Trophoblast cell (in vitro differentiated cells and primary cell): Measurements from ENCODE around the gene SDE2.

Experiments
- DNase-seq, 2 donors: peaks; one replicate each; pipeline ENCODE4 v3.0.0-alpha.2; 2016
- H2AFZ ChIP-seq: 2 replicates; pipeline ENCODE4 v1.6.1; 2013; ENCODE audit warnings: low read length, moderate library complexity, mild to moderate bottlenecking; ENCODE audit not compliant: insufficient read depth, poor library complexity
- H2AK5ac ChIP-seq: 2 replicates; pipeline ENCODE4 v1.6.1; 2013; ENCODE audit warnings: mild to moderate bottlenecking, low read length
- H2BK120ac ChIP-seq: 2 replicates; pipeline ENCODE4 v1.6.1; 2013; ENCODE audit warnings: low read length, mild to moderate bottlenecking, moderate library complexity; ENCODE audit not compliant: insufficient read depth, poor library complexity
- H2BK12ac ChIP-seq: 2 replicates; pipeline ENCODE4 v1.6.1; 2013; ENCODE audit warnings: mild to moderate bottlenecking, low read length, moderate library complexity
- H2BK5ac ChIP-seq: 2 replicates; pipeline ENCODE4 v1.6.1; 2013; ENCODE audit warnings: low read length, low read depth, moderate library complexity, mild to moderate bottlenecking; ENCODE audit not compliant: poor library complexity
- H3K14ac ChIP-seq: 2 replicates; pipeline ENCODE4 v1.6.1; 2013; ENCODE audit warnings: mild to moderate bottlenecking, low read length
- H3K18ac ChIP-seq: 2 replicates; pipeline ENCODE4 v1.6.1; 2013; ENCODE audit warnings: mild to moderate bottlenecking, low read length
- H3K23ac ChIP-seq: 2 replicates; pipeline ENCODE4 v1.6.1; 2013; ENCODE audit warnings: low read length
- H3K27ac ChIP-seq: 2 replicates; pipeline ENCODE4 v1.5.1; 2013; ENCODE audit warnings: low read depth, mild to moderate bottlenecking, inconsistent platforms, low read length, moderate library complexity
- H3K27me3 ChIP-seq: 2 replicates; pipeline ENCODE4 v1.6.1; 2013; ENCODE audit warnings: inconsistent platforms, mild to moderate bottlenecking, low read length, moderate library complexity; ENCODE audit not compliant: insufficient read depth
- H3K36me3 ChIP-seq, 2 experiments: 1 replicate in 1 of 2; 2 replicates in 1 of 2; pipeline ENCODE4 v1.6.1; 2013; ENCODE audit warnings: low read length in 2 of 2, mild to moderate bottlenecking in 2 of 2, moderate library complexity in 1 of 2; ENCODE audit not compliant: insufficient read depth in 2 of 2, control insufficient read depth in 1 of 2
- H3K4ac ChIP-seq: 2 replicates; pipeline ENCODE4 v1.6.1; 2013; ENCODE audit warnings: low read depth, mild to moderate bottlenecking, low read length, moderate library complexity
- H3K4me1 ChIP-seq, 2 experiments: 1 replicate in 1 of 2; 2 replicates in 1 of 2; pipeline ENCODE4 v1.6.1; 2013; ENCODE audit warnings: low read length in 2 of 2, mild to moderate bottlenecking in 2 of 2, moderate library complexity in 1 of 2; ENCODE audit not compliant: insufficient read depth in 2 of 2, control insufficient read depth in 1 of 2
- H3K4me2 ChIP-seq: 2 replicates; pipeline ENCODE4 v1.6.1; 2013; ENCODE audit warnings: inconsistent platforms, mild to moderate bottlenecking, low read length, moderate library complexity
- H3K4me3 ChIP-seq: 2 replicates; pipeline ENCODE4 v1.5.1; 2013; ENCODE audit warnings: mild to moderate bottlenecking, low read depth, low read length, inconsistent platforms
- H3K79me1 ChIP-seq: one replicate; pipeline ENCODE4 v1.6.1; 2013; ENCODE audit warnings: low read length
- H3K79me2 ChIP-seq: 2 replicates; pipeline ENCODE4 v1.6.1; 2013; ENCODE audit warnings: low read length, mild to moderate bottlenecking; ENCODE audit not compliant: control insufficient read depth, insufficient read depth, poor library complexity
- H3K9ac ChIP-seq: 2 replicates; pipeline ENCODE4 v1.6.1; 2013; ENCODE audit warnings: mild to moderate bottlenecking, low read length
- H3K9me3 ChIP-seq: 2 replicates; pipeline ENCODE4 v1.6.1; 2013; ENCODE audit warnings: low read depth, mild to moderate bottlenecking, control low read depth, inconsistent platforms, low read length; ENCODE audit not compliant: insufficient read depth
- H4K12ac ChIP-seq: 2 replicates; pipeline ENCODE4 v1.6.1; 2013; ENCODE audit warnings: low read depth, mild to moderate bottlenecking, low read length, moderate library complexity
- H4K8ac ChIP-seq: 2 replicates; pipeline ENCODE4 v1.6.1; 2013; ENCODE audit warnings: low read depth, mild to moderate bottlenecking, low read length, moderate library complexity
- H4K91ac ChIP-seq: one replicate; pipeline ENCODE4 v1.6.1; 2013; ENCODE audit warnings: low read depth, mild to moderate bottlenecking, low read length, moderate library complexity
- WGBS: extraction: QIAGEN DNeasy Blood & Tissue Kit; methylation state at CpG from one replicate; pipeline ENCODE4 v1.1.7; 2013; ENCODE audit warnings: missing lambda C conversion rate; ENCODE audit not compliant: insufficient read length, insufficient coverage; ENCODE audit errors: extremely low coverage; 5-methylcytosine and 5-hydroxymethylcytosine counted together

Gene SDE2

DNA sequence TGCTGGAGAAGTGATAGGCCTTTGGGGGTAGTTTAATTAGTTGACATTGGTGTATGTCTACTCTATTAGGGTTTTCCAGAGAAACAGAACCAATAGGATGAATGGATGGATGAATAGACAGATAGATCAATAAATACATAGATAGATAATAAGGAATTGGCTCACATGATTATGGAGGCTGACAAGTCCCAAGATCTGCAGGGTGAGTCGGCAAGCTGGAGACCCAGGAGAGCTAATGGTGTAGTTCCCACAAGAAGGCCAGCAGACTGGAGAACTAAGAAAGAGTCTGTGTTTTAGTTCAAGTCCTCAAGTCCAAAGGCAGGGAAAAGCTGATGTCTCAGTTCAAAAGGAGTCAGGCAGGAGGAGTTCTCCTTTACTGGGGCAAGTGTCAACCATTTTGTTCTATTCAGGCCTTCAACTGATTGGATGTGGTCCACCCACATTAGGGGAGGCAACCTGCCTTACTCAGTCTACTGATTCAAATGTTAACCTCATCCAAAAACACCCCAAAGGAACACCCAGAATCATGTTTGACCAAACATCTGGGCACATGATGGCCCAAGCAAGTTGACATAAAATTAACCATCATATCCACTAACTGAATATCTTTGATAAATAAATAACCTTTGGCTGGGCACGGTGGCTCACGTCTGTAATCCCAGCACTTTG is 4.5 kb upstream of the SDE2 start:
- Histone ChIP-seq H3K14ac (no peak overlapping the region), H2AK5ac (no peak overlapping the region), H3K4me1 (peaks cover 9 to 12% of the 10 kb centered on the region in 2 experiments), H4K8ac (no peak overlapping the region), H3K23ac (no peak overlapping the region), H4K91ac (no peak overlapping the region), H3K79me1 (peaks cover 8% of the 10 kb centered on the region), H2BK120ac (no peak overlapping the region), H3K4me2 (no peak overlapping the region), H3K18ac (no peak overlapping the region), H3K27me3 (no peaks in the 10 kb centered on the region), H2BK5ac (no peak overlapping the region), H3K4ac (no peak overlapping the region), H4K12ac (no peak overlapping the region), H3K79me2 (peaks cover 7% of the 10 kb centered on the region), H3K9ac (no peak overlapping the region), H2AFZ (no peak overlapping the region), H2BK12ac (no peak overlapping the region), H3K27ac (no peak overlapping the region), H3K36me3 (no peaks in the 10 kb centered on the region), H3K4me3 (no peak overlapping the region), H3K9me3 (no peaks in the 10 kb centered on the region)
- DNase-seq = no peak
- no CpG with 5 or more reads among the region's 3 CpGs for WGBS

- no peaks in the 10 kb centered on the region for H3K36me3 ChIP-seq
- H4K8ac ChIP-seq = no peak overlapping the region
- H2BK120ac ChIP-seq = no peak overlapping the region
- H2AFZ ChIP-seq = no peak overlapping the region
- peak in 1 of 2 donors; percentile 40 for DNase-seq
- H3K27me3 ChIP-seq = no peaks in the 10 kb centered on the region
- H3K14ac ChIP-seq = no peak overlapping the region
- H2AK5ac ChIP-seq = no peak overlapping the region
- no peak overlapping the region for H2BK12ac ChIP-seq
- no peak overlapping the region for H3K23ac ChIP-seq
- no peak overlapping the region for H3K4ac ChIP-seq
- no peak overlapping the region for H3K4me3 ChIP-seq
- peaks cover 9 to 13% of the 10 kb centered on the region in 2 experiments for H3K4me1 ChIP-seq
- no peak overlapping the region for H3K9ac ChIP-seq
- no peak overlapping the region for H3K27ac ChIP-seq
- H2BK5ac ChIP-seq = no peak overlapping the region
- H3K79me2 ChIP-seq = peaks cover 10% of the 10 kb centered on the region
- no peaks in the 10 kb centered on the region for H3K9me3 ChIP-seq
- no peak overlapping the region for H3K18ac ChIP-seq
- WGBS = no CpG with 5 or more reads among the region's 4 CpGs
- H4K12ac ChIP-seq = no peak overlapping the region
- H3K79me1 ChIP-seq = peaks cover 8% of the 10 kb centered on the region
- no peak overlapping the region for H3K4me2 ChIP-seq
- H4K91ac ChIP-seq = no peak overlapping the region
Observed at GRCh38 chr1:226002667-226003501, 3.7 kb upstream of the SDE2 start.

- Histone ChIP-seq H3K27me3 (no peaks in the 10 kb centered on the region), H3K14ac (no peak overlapping the region), H2AFZ (no peak overlapping the region), H3K18ac (no peak overlapping the region), H3K27ac (no peak overlapping the region), H3K4me2 (no peak overlapping the region), H4K91ac (no peak overlapping the region), H2BK5ac (no peak overlapping the region), H2AK5ac (no peak overlapping the region), H3K4me1 (peaks cover 9 to 15% of the 10 kb centered on the region in 2 experiments), H3K79me2 (peaks cover 10% of the 10 kb centered on the region), H3K36me3 (no peaks in the 10 kb centered on the region), H2BK12ac (no peak overlapping the region), H3K9ac (no peak overlapping the region), H3K23ac (no peak overlapping the region), H4K12ac (no peak overlapping the region), H3K9me3 (no peaks in the 10 kb centered on the region), H3K4me3 (no peak overlapping the region), H2BK120ac (no peak overlapping the region), H3K4ac (no peak overlapping the region), H3K79me1 (peaks cover 8% of the 10 kb centered on the region), H4K8ac (no peak overlapping the region)
- DNase-seq = peak; percentile 45 to 56
- WGBS = no CpG with 5 or more reads among the region's 9 CpGs
Observed at GRCh38 chr1:226001963-226002666, 3.0 kb upstream of the SDE2 start.

- H2AK5ac ChIP-seq = no peak overlapping the region
- no peak for DNase-seq
- no peak overlapping the region for H3K18ac ChIP-seq
- no CpG with 5 or more reads among the region's 8 CpGs for WGBS
- no peak overlapping the region for H2AFZ ChIP-seq
- H3K23ac ChIP-seq = no peak overlapping the region
- no peak overlapping the region for H2BK120ac ChIP-seq
- H2BK5ac ChIP-seq = no peak overlapping the region
- H4K12ac ChIP-seq = no peak overlapping the region
- H3K27ac ChIP-seq = no peak overlapping the region
- H3K79me2 ChIP-seq = peaks cover 10% of the 10 kb centered on the region
- no peak overlapping the region for H2BK12ac ChIP-seq
- no peak overlapping the region for H3K4me2 ChIP-seq
- H3K9ac ChIP-seq = no peak overlapping the region
- peaks cover 9 to 15% of the 10 kb centered on the region in 2 experiments for H3K4me1 ChIP-seq
- no peaks in the 10 kb centered on the region for H3K9me3 ChIP-seq
- no peak overlapping the region for H4K8ac ChIP-seq
- no peaks in the 10 kb centered on the region for H3K27me3 ChIP-seq
- no peak overlapping the region for H3K14ac ChIP-seq
- no peaks in the 10 kb centered on the region for H3K36me3 ChIP-seq
- peaks cover 8% of the 10 kb centered on the region for H3K79me1 ChIP-seq
- H3K4me3 ChIP-seq = no peak overlapping the region
- no peak overlapping the region for H3K4ac ChIP-seq
- no peak overlapping the region for H4K91ac ChIP-seq
Observed at GRCh38 chr1:226001088-226001487, 1.9 kb upstream of the SDE2 start.
